GM12873 (cell line): ENCODE data around the gene TMEM185B.

Source experiments
- CTCF ChIP-seq: IDR thresholded peaks from 2 replicates; pipeline ENCODE4 v1.5.1; 2012; ENCODE audit warnings: low read depth, mild to moderate bottlenecking, moderate library complexity, low read length, control low read depth; ENCODE audit not compliant: insufficient read depth; ENCODE audit errors: missing control alignments

Gene TMEM185B

DNA sequence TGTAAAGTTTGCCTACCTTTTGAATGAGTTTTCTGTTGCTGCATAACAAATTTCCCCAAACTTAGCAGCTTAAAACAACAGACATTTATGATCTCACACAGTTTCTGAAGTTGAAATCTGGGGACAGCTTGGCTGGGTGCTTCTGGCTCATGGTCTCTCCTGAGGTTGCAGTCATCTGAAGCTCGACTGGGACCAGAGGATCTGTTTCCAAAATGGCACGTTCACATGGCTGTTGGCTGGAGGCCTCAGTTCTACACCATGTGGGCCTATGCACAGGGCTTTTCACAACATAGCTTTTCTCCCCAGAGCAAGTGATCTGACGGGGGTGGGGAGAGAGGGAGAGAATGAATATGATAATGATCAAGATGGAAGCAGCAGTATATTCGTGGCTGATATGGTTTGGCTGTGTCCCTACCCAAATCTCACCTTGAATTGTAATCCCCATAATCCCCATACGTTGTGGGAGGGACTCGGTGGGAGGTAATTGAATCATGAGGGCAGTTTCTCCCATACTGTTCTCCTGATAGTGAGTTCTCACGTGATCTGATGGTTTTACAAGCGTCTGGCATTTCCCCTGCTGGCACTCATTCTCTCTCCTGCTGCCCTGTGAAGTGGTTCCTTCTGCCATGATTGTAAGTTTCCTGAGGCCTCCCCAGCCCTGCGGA is 32.9 kb upstream of the TMEM185B start:
- no peak for TF ChIP-seq CTCF

DNA sequence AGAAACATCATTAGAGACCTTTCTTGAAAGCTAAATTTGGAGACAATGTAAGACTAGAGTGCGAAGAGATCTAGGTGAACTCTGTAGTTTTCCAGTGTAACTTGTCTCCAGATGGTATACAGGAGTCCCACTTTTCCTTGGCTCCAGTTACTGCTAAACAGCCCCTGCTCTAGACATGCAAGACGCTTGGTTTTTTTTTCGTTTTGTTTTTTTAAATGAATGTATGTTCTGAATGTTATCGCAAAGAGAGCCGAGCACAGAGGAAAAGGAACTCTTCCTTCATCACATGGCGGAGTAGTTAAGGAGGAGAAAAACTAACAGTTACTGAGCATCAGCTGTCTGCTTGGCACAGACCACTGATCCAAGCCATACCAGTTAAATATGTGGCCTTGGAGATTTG is 31.9 kb upstream of the TMEM185B start:
- TF ChIP-seq CTCF = no peak

GRCh38 chr2:120254178-120254577 is 31.0 kb upstream of the TMEM185B start:
- no peak for TF ChIP-seq CTCF

GRCh38 chr2:120253021-120253882 is 30.1 kb upstream of the TMEM185B start:
- no peak for TF ChIP-seq CTCF

DNA sequence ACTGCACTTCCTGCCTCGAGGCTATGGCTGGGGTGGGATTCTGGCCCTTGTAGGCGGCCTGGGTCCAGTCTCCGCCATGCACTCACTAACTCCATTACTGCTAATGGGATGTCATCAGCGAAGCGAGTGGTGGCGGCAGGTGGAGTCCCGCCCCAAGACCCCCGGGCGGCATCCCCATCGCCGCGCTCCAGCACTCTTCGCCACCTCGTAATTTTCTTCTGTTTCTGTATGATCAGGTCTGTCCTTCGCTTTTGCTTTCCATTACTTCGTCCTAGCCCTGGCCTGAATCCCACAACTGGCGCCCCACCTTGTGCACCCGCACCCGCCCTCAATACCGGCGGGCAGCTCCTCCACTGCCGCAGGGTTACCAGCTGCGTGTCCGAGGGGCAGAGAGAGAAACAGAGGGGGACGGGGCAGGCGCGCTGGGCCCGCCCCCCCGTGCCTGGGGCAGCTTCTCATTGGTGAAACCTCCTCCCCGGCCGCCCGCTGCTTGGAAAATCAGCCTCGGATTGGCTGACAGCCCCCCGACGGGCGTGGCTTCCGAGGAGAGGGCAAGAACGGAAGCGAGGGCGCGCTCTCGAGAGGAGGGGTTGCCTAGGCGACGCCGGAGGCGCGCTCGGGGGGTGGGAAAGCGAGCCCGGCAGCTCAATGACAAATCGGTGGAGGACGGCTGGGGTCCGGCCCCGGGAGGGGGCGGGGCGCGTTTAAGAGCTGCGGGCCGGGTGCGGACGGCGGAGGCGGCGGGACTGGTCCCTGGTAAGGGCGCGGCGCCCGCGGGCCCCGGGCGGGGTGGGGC is 29.2 kb upstream of the TMEM185B start, which contains the start of gene RALB:
TSS of gene RALB (plus strand) at position 628 of the 796 bp plus-strand sequence. CDS start 25,813 bp downstream, outside the sequence.
- TF ChIP-seq CTCF = no peak

GRCh38 chr2:120251880-120252224 is 28.7 kb upstream of the TMEM185B start:
- no peak for TF ChIP-seq CTCF

GRCh38 chr2:120251078-120251477 is 27.9 kb upstream of the TMEM185B start:
- no peak for TF ChIP-seq CTCF
